ENCODE measurements around the gene HSPB1.

HSPB1 gene

DNA sequence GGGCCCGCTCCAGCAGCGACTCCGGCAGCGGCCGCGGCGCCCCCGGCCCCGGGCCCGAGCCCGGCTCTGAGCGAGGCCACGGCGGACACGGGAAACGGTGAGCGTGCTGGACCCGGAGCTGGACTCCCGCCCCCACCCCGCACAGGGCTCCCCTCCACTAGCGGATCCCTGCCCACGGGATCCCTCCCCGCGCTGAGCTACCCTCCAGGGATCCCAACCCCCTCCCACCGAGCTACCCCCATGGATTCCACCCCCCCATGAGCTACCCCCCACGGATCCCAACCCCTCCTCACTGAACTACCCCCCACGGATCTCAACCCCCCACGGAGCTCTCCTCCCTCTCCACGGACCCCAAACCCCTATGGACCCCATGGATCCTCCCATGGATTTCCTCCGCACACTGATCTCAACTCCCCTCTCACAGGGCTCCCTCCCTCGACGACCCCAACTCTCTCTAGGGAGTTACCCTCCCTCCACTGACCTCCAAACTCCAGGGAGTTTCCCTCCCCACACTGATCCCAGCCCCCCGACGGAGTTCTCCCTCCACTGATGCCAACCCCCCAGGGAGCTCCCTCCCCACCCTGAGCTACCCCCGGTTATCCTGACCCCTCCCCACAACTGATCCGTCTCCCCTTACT lies 20.6 kb upstream of the HSPB1 start:
- no peak for TF ChIP-seq CTCF (conservative IDR thresholded peaks at IDR 0.05; ENCODE audit: low read length)
- no peak for TF ChIP-seq EZH2phosphoT487 (IDR thresholded peaks at IDR 0.05; ENCODE audit: borderline replicate concordance)
- Histone ChIP-seq H3K9me3 (ENCODE audit: insufficient read depth, low read depth, low read length) (no peaks in the 10 kb centered on the region), H3K9ac (ENCODE audit: low read depth, low read length, poor library complexity, severe bottlenecking) (no peak overlapping the region), H3K79me2 (ENCODE audit: insufficient read depth, low read length) (no peaks in the 10 kb centered on the region), H4K20me1 (ENCODE audit: insufficient read depth, low read length, poor library complexity, severe bottlenecking) (no peaks in the 10 kb centered on the region), H3K4me2 (ENCODE audit: low read depth, low read length, poor library complexity, severe bottlenecking) (no peak overlapping the region), H3F3A (ENCODE audit: low read depth) (no peaks in the 10 kb centered on the region), H3K27me3 (ENCODE audit: insufficient read depth, low read length, poor library complexity, severe bottlenecking) (no peaks in the 10 kb centered on the region), H3K4me3 (ENCODE audit: low read length, poor library complexity, severe bottlenecking) (no peak overlapping the region), H3K36me3 (ENCODE audit: insufficient read depth, low read length) (no peaks in the 10 kb centered on the region), H2AFZ (ENCODE audit: low read length) (no peak overlapping the region), H3K9me2 (replicated peaks; ENCODE audit: low read depth, low read length) (no peaks in the 10 kb centered on the region), H3K4me1 (ENCODE audit: insufficient read depth, low read length, poor library complexity, severe bottlenecking) (no peaks in the 10 kb centered on the region)

- no peak overlapping the region for H3K4me2 ChIP-seq (ENCODE audit: low read depth, low read length, poor library complexity, severe bottlenecking)
Measured at GRCh38 chr7:76282344-76283253, 19.9 kb upstream of the HSPB1 start.

More at GRCh38 chr7:76282344-76283253, 19.9 kb upstream of the HSPB1 start:
- no peaks in the 10 kb centered on the region for H3K27me3 ChIP-seq (ENCODE audit: insufficient read depth, low read length, poor library complexity, severe bottlenecking)
- TF ChIP-seq CTCF (conservative IDR thresholded peaks at IDR 0.05; ENCODE audit: low read length) (no peak), EZH2phosphoT487 (IDR thresholded peaks at IDR 0.05; ENCODE audit: borderline replicate concordance) (no peak)
- H3K9me3 ChIP-seq (ENCODE audit: insufficient read depth, low read depth, low read length), result no peaks in the 10 kb centered on the region
- H3K4me1 ChIP-seq (ENCODE audit: insufficient read depth, low read length, poor library complexity, severe bottlenecking), result no peaks in the 10 kb centered on the region
- H3K9ac ChIP-seq (ENCODE audit: low read depth, low read length, poor library complexity, severe bottlenecking), result no peak overlapping the region
- no peak overlapping the region for H2AFZ ChIP-seq (ENCODE audit: low read length)
- no peaks in the 10 kb centered on the region for H4K20me1 ChIP-seq (ENCODE audit: insufficient read depth, low read length, poor library complexity, severe bottlenecking)
- H3K36me3 ChIP-seq (ENCODE audit: insufficient read depth, low read length), result no peaks in the 10 kb centered on the region
- no peak overlapping the region for H3K4me3 ChIP-seq (ENCODE audit: low read length, poor library complexity, severe bottlenecking)
- no peaks in the 10 kb centered on the region for H3K79me2 ChIP-seq (ENCODE audit: insufficient read depth, low read length)
- H3F3A ChIP-seq (ENCODE audit: low read depth), result no peaks in the 10 kb centered on the region
- no peaks in the 10 kb centered on the region for H3K9me2 ChIP-seq (replicated peaks; ENCODE audit: low read depth, low read length)

Data from Loucy (cell line).